Ishikawa (cell line): Measurements from ENCODE around the gene KIF4B.

ENCODE experiments used
- CEBPB ChIP-seq: IDR thresholded peaks from 2 replicates; pipeline ENCODE4 v1.6.1; 2012
- CREB1 ChIP-seq: IDR thresholded peaks from 2 replicates; pipeline ENCODE4 v1.6.1; 2012; ENCODE audit warnings: low read depth
- EGR1 ChIP-seq: IDR thresholded peaks from 2 replicates; pipeline ENCODE4 v1.6.1; 2012
- EP300 ChIP-seq: IDR thresholded peaks from 2 replicates; pipeline ENCODE4 v1.6.1; 2012; ENCODE audit warnings: borderline replicate concordance
- MAX ChIP-seq: IDR thresholded peaks from 2 replicates; pipeline ENCODE4 v1.6.1; 2012
- NFIC ChIP-seq: IDR thresholded peaks from 2 replicates; pipeline ENCODE4 v1.6.1; 2012
- RAD21 ChIP-seq: IDR thresholded peaks from 2 replicates; pipeline ENCODE4 v1.6.1; 2012; ENCODE audit warnings: low read depth
- TAF1 ChIP-seq: IDR thresholded peaks from 2 replicates; pipeline ENCODE4 v1.6.1; 2012; ENCODE audit warnings: low read depth, mild to moderate bottlenecking
- TCF12 ChIP-seq: IDR thresholded peaks from 2 replicates; pipeline ENCODE4 v1.6.1; 2012; ENCODE audit warnings: low read depth
- YY1 ChIP-seq: IDR thresholded peaks from 2 replicates; pipeline ENCODE4 v1.6.1; 2012; ENCODE audit warnings: low read depth
- ZBTB7A ChIP-seq: IDR thresholded peaks from 2 replicates; pipeline ENCODE4 v1.6.1; 2012; ENCODE audit warnings: low read depth
- TF ChIP-seq, protein P1 (sequence below): IDR thresholded peaks from 2 replicates; pipeline ENCODE4 v1.6.1; 2012; ENCODE audit warnings: low read depth, mild to moderate bottlenecking

- TF ChIP-seq TAF1 (no peak), ZBTB7A (no peak), CEBPB (no peak), EP300 (no peak), MAX (no peak), NFIC (no peak), TCF12 (no peak), CREB1 (no peak), EGR1 (no peak), YY1 (no peak), RAD21 (no peak)
- TF ChIP-seq, protein P1, sequence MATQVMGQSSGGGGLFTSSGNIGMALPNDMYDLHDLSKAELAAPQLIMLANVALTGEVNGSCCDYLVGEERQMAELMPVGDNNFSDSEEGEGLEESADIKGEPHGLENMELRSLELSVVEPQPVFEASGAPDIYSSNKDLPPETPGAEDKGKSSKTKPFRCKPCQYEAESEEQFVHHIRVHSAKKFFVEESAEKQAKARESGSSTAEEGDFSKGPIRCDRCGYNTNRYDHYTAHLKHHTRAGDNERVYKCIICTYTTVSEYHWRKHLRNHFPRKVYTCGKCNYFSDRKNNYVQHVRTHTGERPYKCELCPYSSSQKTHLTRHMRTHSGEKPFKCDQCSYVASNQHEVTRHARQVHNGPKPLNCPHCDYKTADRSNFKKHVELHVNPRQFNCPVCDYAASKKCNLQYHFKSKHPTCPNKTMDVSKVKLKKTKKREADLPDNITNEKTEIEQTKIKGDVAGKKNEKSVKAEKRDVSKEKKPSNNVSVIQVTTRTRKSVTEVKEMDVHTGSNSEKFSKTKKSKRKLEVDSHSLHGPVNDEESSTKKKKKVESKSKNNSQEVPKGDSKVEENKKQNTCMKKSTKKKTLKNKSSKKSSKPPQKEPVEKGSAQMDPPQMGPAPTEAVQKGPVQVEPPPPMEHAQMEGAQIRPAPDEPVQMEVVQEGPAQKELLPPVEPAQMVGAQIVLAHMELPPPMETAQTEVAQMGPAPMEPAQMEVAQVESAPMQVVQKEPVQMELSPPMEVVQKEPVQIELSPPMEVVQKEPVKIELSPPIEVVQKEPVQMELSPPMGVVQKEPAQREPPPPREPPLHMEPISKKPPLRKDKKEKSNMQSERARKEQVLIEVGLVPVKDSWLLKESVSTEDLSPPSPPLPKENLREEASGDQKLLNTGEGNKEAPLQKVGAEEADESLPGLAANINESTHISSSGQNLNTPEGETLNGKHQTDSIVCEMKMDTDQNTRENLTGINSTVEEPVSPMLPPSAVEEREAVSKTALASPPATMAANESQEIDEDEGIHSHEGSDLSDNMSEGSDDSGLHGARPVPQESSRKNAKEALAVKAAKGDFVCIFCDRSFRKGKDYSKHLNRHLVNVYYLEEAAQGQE, result no peak
Observed at GRCh38 chr5:154995679-154996078, 17.9 kb upstream of the KIF4B start.
